ENCODE data around the gene STX2.
"Not testable (repeated sequence)": the region's sequence is repeated elsewhere in the genome, so short reads cannot be mapped to it uniquely, and the experiment has no call there.

Gene STX2

GRCh38 chr12:130873106-130873795 is 34.2 kb upstream of the STX2 start:
- no peaks in the 10 kb centered on the region for H3K27me3 Mint-ChIP-seq
- ATAC-seq: no peak
- H3K4me1 Mint-ChIP-seq: peaks cover 66% of the 10 kb centered on the region
- H3K27ac Mint-ChIP-seq: peak overlapping the region; percentile 94
- H3K4me3 Mint-ChIP-seq: peak overlapping the region; percentile 80
- peaks cover 54% of the 10 kb centered on the region for H3K36me3 Mint-ChIP-seq
- H3K9me3 Mint-ChIP-seq: no peaks in the 10 kb centered on the region

GRCh38 chr12:130872179-130873096 is 33.4 kb upstream of the STX2 start:
- no peaks in the 10 kb centered on the region for H3K9me3 Mint-ChIP-seq
- no peaks in the 10 kb centered on the region for H3K27me3 Mint-ChIP-seq
- peak; percentile 76 for ATAC-seq
- peaks cover 60% of the 10 kb centered on the region for H3K4me1 Mint-ChIP-seq
- peak overlapping the region; percentile 94 for H3K27ac Mint-ChIP-seq
- peak overlapping the region; percentile 80 for H3K4me3 Mint-ChIP-seq
- peaks cover 51% of the 10 kb centered on the region for H3K36me3 Mint-ChIP-seq

DNA sequence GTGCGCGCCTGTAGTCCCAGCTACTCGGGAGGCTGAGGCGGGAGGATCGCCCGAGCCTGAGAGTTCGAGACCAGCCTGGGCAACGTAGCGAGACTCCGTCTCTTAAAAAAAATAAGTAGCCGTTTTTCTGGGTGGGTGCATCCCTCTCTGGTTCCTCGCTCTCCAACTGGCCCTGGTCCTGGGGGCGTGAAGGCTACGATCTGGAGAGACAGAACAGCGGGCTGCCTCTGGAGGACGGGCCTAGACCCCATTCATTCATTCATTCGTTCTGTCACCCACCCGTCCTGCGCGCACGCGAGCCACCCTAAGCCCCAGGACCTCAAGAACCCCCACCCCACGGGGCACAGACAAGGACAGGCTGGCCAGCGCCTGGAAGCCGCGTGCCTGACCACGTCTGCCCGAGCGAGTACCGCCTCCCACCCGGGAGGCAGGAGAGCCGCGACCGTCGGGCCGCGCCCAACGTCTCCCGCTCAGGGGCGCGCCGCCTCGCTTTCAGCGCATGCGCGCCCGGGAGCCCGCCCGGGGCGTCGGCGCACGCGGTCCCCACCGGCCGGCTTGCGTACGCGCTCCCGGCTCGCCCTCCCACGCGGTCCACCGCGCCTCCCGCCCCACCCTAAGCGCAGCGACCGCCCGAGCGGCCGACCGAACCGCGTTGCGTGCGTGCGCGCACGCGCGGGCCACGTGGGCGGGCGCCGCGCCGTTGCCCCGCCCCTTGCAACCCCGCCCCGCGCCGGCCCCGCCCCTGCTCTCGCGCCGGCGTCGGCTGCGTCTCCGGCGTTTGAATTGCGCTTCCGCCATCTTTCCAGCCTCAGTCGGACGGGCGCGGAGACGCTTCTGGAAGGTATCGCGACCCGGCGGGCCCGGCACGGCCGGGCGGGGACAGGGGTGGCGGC is 32.5 kb upstream of the STX2 start, which contains the start of gene RAN:
TSS of gene RAN (plus strand) at position 781 of the 893 bp plus-strand sequence. CDS start 528 bp downstream, outside the sequence.
- no peaks in the 10 kb centered on the region for H3K27me3 Mint-ChIP-seq
- ATAC-seq: peak; percentile 89
- no peaks in the 10 kb centered on the region for H3K9me3 Mint-ChIP-seq
- peaks cover 42% of the 10 kb centered on the region for H3K36me3 Mint-ChIP-seq
- peak within 1 kb of the TSS; percentile 94 for H3K27ac Mint-ChIP-seq
- peaks cover 51% of the 10 kb centered on the region for H3K4me1 Mint-ChIP-seq
- peak within 1 kb of the TSS; percentile 92 for H3K4me3 Mint-ChIP-seq

- Mint-ChIP-seq H3K36me3 (peaks cover 33% of the 10 kb centered on the region), H3K9me3 (no peaks in the 10 kb centered on the region), H3K4me1 (peaks cover 48% of the 10 kb centered on the region), H3K27ac (peak overlapping the region; percentile 94), H3K4me3 (peak overlapping the region; percentile 92), H3K27me3 (no peaks in the 10 kb centered on the region)
- peak; percentile 80 for ATAC-seq
These were observed 31.6 kb upstream of the STX2 start for GRCh38 chr12:130870442-130871285.

DNA sequence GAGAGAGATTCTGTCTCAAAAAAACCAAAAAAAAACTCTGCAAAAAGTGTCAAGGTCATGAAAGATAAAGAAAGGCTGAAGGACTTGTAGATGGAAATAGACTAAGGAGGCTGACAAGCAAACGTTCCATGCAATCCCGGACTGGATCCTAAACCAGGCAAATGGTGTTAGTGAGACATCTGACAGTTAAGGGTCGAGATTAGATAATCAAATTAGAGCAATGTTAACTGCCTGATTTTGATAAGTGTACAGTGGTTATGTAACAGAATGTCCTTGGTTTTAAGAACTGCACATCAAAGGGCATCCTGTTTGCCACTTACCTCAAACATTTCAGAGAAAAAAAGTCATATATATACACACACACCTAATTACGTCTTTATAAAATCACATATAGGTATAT is 29.4 kb upstream of the STX2 start:
- Mint-ChIP-seq H3K27ac (no peak overlapping the region), H3K4me3 (no peak overlapping the region)
- ATAC-seq: no peak

GRCh38 chr12:130863298-130863697 is 24.2 kb upstream of the STX2 start:
- no peak overlapping the region for H3K27ac Mint-ChIP-seq
- no peaks in the 10 kb centered on the region for H3K4me1 Mint-ChIP-seq

More for the DNA sequence above, 29.4 kb upstream of the STX2 start:
- H3K4me1 Mint-ChIP-seq: peaks cover 26% of the 10 kb centered on the region
- H3K27me3 Mint-ChIP-seq: no peaks in the 10 kb centered on the region
- no peaks in the 10 kb centered on the region for H3K9me3 Mint-ChIP-seq
- peaks cover 11% of the 10 kb centered on the region for H3K36me3 Mint-ChIP-seq

DNA sequence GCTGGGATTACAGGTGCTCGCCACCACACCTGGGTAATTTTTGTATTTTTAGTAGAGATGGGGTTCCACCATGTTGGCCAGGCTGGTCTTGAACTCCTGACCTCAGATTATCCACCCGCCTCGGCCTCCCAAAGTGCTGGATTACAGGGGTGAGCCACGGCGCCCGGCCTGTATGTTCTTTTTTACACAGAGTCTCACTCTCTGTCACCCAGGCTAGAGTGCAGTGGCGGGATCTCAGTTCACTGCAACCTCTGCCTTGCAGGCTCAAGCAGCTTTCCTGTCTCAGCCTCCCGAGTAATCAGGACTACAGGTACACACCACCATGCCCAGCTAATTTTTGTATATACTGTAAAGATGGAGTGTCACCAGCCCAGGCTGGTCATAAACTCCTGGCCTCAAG is 23.7 kb upstream of the STX2 start:
- H3K4me1 Mint-ChIP-seq, H3K9me3 Mint-ChIP-seq, H3K27ac Mint-ChIP-seq, H3K4me3 Mint-ChIP-seq, ATAC-seq: not testable (repeated sequence)
- Mint-ChIP-seq H3K27me3 (peaks cover 17% of the 10 kb centered on the region), H3K36me3 (peaks cover 11% of the 10 kb centered on the region)

More at GRCh38 chr12:130863298-130863697, 24.2 kb upstream of the STX2 start:
- no peak overlapping the region for H3K4me3 Mint-ChIP-seq
- H3K9me3 Mint-ChIP-seq: peaks cover 6% of the 10 kb centered on the region
- no peak for ATAC-seq
- peaks cover 11% of the 10 kb centered on the region for H3K27me3 Mint-ChIP-seq
- H3K36me3 Mint-ChIP-seq: peaks cover 7% of the 10 kb centered on the region

DNA sequence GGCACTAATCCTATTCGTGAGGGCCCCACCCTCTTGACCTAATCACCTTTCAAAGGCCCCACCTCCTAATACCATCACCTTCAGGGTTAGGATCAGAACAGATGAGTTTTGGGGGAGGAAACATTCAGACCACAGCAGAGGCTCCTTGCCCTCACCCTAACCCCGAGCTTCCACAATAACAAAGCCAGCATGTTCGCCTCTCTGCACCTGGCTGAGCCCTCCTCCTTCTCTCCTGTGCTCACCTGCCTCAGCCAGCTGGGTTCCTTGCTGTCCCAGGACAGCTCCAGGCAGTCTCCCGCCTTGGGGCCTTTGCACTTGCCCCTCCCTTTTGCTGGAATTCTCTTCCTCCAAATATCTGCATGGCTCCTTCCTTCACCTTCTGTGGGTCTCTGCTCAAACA is 23.1 kb upstream of the STX2 start:
- Mint-ChIP-seq H3K4me1 (no peaks in the 10 kb centered on the region), H3K27ac (no peak overlapping the region), H3K27me3 (peaks cover 22% of the 10 kb centered on the region), H3K36me3 (peaks cover 13% of the 10 kb centered on the region), H3K4me3 (no peak overlapping the region), H3K9me3 (peaks cover 9% of the 10 kb centered on the region)
- no peak for ATAC-seq

DNA sequence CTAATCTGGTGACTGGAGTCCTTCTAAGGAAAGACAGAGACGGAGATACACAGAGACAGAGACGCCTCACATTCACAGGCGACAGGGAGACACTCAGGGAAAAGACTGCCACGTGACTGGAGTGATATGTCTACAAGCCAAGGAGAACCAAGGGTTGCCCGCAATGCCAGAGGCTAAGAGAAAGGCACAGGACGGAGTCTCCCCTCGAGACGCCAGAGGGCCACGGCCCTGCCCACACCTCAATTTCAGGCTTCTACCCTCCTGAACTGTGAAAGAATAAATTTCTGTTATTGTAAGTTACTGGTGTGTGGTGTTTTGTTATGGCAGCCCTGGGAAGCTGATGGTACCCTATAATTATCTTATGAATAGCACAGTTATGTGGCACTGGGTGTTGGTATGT is 21.3 kb upstream of the STX2 start:
- no peak for ATAC-seq
- peaks cover 37% of the 10 kb centered on the region for H3K27me3 Mint-ChIP-seq
- no peaks in the 10 kb centered on the region for H3K4me1 Mint-ChIP-seq
- peaks cover 14% of the 10 kb centered on the region for H3K9me3 Mint-ChIP-seq
- H3K4me3 Mint-ChIP-seq: no peak overlapping the region
- H3K27ac Mint-ChIP-seq: no peak overlapping the region
- H3K36me3 Mint-ChIP-seq: peaks cover 17% of the 10 kb centered on the region

- H3K4me1 Mint-ChIP-seq: no peaks in the 10 kb centered on the region
- peaks cover 42% of the 10 kb centered on the region for H3K27me3 Mint-ChIP-seq
- ATAC-seq: no peak
- no peak overlapping the region for H3K4me3 Mint-ChIP-seq
- H3K9me3 Mint-ChIP-seq: peaks cover 14% of the 10 kb centered on the region
- H3K27ac Mint-ChIP-seq: no peak overlapping the region
- H3K36me3 Mint-ChIP-seq: peaks cover 17% of the 10 kb centered on the region
These were observed 20.1 kb upstream of the STX2 start for GRCh38 chr12:130859161-130859560.

DNA sequence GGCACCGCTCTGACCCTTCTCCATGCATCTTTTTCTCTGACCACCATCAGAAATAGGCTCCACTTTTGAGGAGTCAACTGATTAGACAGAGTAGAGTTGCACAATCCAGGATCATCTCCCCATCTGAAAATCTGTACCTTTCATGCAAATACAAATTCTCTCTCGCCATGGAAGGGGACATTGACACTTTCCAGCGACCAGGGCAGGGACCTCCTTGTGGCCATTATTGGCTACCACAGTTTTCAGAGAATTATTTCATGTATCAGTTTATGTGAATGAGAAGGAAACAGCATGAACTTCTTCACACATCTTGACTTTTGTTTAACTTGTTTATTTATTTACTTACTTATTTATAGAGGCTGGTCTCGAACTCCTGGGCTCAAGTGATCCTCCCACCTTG is 19.0 kb upstream of the STX2 start:
- H3K36me3 Mint-ChIP-seq: peaks cover 17% of the 10 kb centered on the region

DNA sequence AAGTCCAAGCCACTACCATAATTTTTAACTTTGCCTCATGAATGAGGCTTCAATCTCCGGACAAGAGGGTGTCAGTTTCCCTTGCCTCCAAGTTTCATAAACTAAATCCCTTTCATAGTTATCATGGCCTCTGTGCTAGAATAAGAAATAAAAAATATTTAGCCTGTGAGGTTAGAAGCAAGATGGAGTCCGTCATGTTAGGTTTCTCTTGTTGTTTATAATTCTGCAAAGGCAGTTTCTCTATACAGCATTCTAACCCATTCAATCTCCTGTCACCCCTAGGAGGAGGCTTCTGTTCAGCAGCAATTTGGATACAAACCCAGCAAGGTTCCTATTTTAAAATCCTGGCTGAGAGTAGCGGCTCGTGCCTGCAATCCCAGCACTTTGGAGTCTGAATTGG is 17.0 kb upstream of the STX2 start:
- Mint-ChIP-seq H3K27me3 (peaks cover 46% of the 10 kb centered on the region), H3K4me3 (no peak overlapping the region), H3K4me1 (no peaks in the 10 kb centered on the region), H3K27ac (no peak overlapping the region), H3K36me3 (peaks cover 10% of the 10 kb centered on the region), H3K9me3 (peaks cover 8% of the 10 kb centered on the region)
- no peak for ATAC-seq

More for the DNA sequence above, 19.0 kb upstream of the STX2 start:
- Mint-ChIP-seq H3K4me1 (no peaks in the 10 kb centered on the region), H3K27me3 (peaks cover 50% of the 10 kb centered on the region), H3K4me3 (no peak overlapping the region), H3K9me3 (peaks cover 14% of the 10 kb centered on the region), H3K27ac (no peak overlapping the region)
- ATAC-seq: no peak

DNA sequence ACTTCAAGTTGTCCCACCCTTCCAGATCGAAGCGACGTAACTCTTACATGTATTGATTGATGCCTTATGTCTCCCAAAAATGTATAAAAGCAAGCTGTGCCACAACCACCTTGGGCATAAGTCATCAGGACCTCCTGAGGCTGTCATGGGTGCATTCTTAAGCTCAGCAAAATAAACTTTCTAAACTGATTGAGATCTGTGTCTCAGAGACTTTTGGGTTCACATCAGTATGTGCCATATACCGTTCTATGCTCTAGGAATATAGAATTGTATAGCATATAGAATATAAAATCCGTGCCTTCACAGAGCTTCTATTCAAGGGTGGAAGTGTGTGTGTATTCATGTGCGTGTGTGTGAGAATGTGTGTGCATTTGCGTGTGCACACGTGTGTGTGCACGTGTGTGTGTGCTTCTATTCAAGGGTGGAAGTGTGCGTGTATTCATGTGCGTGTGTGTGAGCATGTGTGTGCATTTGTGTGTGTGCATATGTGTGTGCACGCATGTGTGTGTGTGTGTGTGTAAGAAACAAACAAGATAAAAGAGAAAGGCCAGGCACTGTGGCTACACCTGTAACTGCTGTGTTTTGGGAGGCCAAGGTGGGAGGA is 11.5 kb upstream of the STX2 start:
- Mint-ChIP-seq H3K9me3 (no peaks in the 10 kb centered on the region), H3K27me3 (peaks cover 22% of the 10 kb centered on the region), H3K4me3 (no peak overlapping the region), H3K4me1 (no peaks in the 10 kb centered on the region), H3K27ac (no peak overlapping the region), H3K36me3 (no peaks in the 10 kb centered on the region)
- no peak for ATAC-seq
